ENCODE results near the gene CYP27B1. TPM values are rescaled to one million over a fixed set of nuclear protein-coding genes. Genes with fewer than 3 reads are reported as not detected.

The CYP27B1 gene
- total RNA-seq, 1 experiment from 2014 or later, result 11.6 TPM

GRCh38 chr12:57783861-57784260 lies 17.0 kb upstream of the CYP27B1 start:
- H3K9ac ChIP-seq (ENCODE audit: low read length), result no peak overlapping the region
- TSS peak; percentile 56 for BruUV-seq (replicated peaks)

More at GRCh38 chr12:57783861-57784260, 17.0 kb upstream of the CYP27B1 start:
- CTCF ChIA-PET, result no interaction called here
- ATAC-seq (no peak), DNase-seq (ENCODE audit: low read depth, low spot score) (no peak)
- Histone ChIP-seq H4K20me1 (ENCODE audit: insufficient read depth) (no peaks in the 10 kb centered on the region), H3K27me3 (ENCODE audit: insufficient read depth, low read length) (no peaks in the 10 kb centered on the region), H3K79me2 (ENCODE audit: insufficient read depth, low read length) (peaks cover 47% of the 10 kb centered on the region), H3K9me3 (ENCODE audit: control insufficient read depth in 1 of 2, insufficient read depth in 1 of 2, low read depth in 1 of 2, low read length in 2 of 2) (no peaks in the 10 kb centered on the region), H3K4me3 (replicated peaks in 1 of 2; ENCODE audit: low read depth in 1 of 2, low read length in 2 of 2) (peak overlapping the region; percentile 98 to 100; a peak in 3 of 4 replicates), H2AFZ (ENCODE audit: low read depth, low read length, poor library complexity, severe bottlenecking) (no peak overlapping the region), H3K36me3 (ENCODE audit: control insufficient read depth in 1 of 2, insufficient read depth in 2 of 2, low read length in 2 of 2) (peaks cover 21 to 28% of the 10 kb centered on the region in 2 experiments; a peak in 3 of 4 replicates), H3K4me2 (ENCODE audit: low read length) (peak overlapping the region; percentile 74), H3K9me2 (ENCODE audit: insufficient read depth) (no peaks in the 10 kb centered on the region), H3K4me1 (ENCODE audit: control insufficient read depth in 1 of 2, insufficient read depth in 2 of 2, low read length in 2 of 2) (peaks cover 6 to 10% of the 10 kb centered on the region in 2 experiments), H3K27ac (ENCODE audit: low read depth, low read length) (no peak overlapping the region)
- intact Hi-C loops (cut with micrococcal nuclease), result no loop called here
- RAD21 ChIA-PET (ENCODE audit: low non-redundant PET in 1 of 2, low total read pairs in 2 of 2, uncharacterized antibody in 2 of 2, unreplicated experiment in 2 of 2), result no interaction called here
- TF ChIP-seq TCF7L2 (IDR thresholded peaks at IDR 0.05; ENCODE audit: borderline replicate concordance, extremely low read depth, insufficient read depth, insufficient read length) (no peak), MAX (IDR thresholded peaks at IDR 0.05) (no peak), CTCF (IDR thresholded peaks at IDR 0.05 in 2 of 3, conservative IDR thresholded peaks at IDR 0.05 in 1 of 3; ENCODE audit: borderline replicate concordance in 1 of 3, insufficient read depth in 1 of 3, low read depth in 2 of 3, low read length in 2 of 3) (no peak), POLR2AphosphoS5 (IDR thresholded peaks at IDR 0.05; ENCODE audit: low read depth, low read length) (no peak), CBX3 (IDR thresholded peaks at IDR 0.05; ENCODE audit: low read depth) (no peak), EZH2 (IDR thresholded peaks at IDR 0.05) (no peak), REST (IDR thresholded peaks at IDR 0.05; ENCODE audit: low read depth) (no peak), SRF (IDR thresholded peaks at IDR 0.05; ENCODE audit: low read depth) (no peak), ELF1 (IDR thresholded peaks at IDR 0.05; ENCODE audit: borderline replicate concordance, low read depth) (no peak), CEBPB (IDR thresholded peaks at IDR 0.05; ENCODE audit: low read depth) (no peak), ATF3 (IDR thresholded peaks at IDR 0.05) (no peak), ZBTB33 (IDR thresholded peaks at IDR 0.05; ENCODE audit: extremely low read depth, insufficient replicate concordance, low read length) (no peak), EZH2phosphoT487 (IDR thresholded peaks at IDR 0.05; ENCODE audit: borderline replicate concordance) (no peak)
- POLR2A ChIA-PET, result interaction anchor here (1.2 kb wide), 1 partner anchor 12 kb away, joined by 6 read pairs; the partner anchor contains the start of genes EEF1AKMT3 and METTL1

Measured in HCT116 (cell line).